DMS79 treated with DMSO at 0.1 percent for 48 hours (cell line): ENCODE data around the gene NDE1.

ENCODE experiments used
- DNase-seq: peaks from one replicate; lab custom pipeline; 2025; lab: John Stamatoyannopoulos, UW

The NDE1 gene

GRCh38 chr16:15739464-15739863 is 89.4 kb downstream of the NDE1 start:
- DNase-seq: no peak

- DNase-seq: no peak
Observed at GRCh38 chr16:15739950-15740349, 89.9 kb downstream of the NDE1 start.

- peak; percentile 61 for DNase-seq
Observed at GRCh38 chr16:15741207-15741871, 91.3 kb downstream of the NDE1 start.

GRCh38 chr16:15742716-15743115 is 92.7 kb downstream of the NDE1 start:
- no peak for DNase-seq

GRCh38 chr16:15743657-15744056 is 93.6 kb downstream of the NDE1 start:
- DNase-seq: no peak

GRCh38 chr16:15746332-15746731 is 96.3 kb downstream of the NDE1 start:
- DNase-seq: no peak

GRCh38 chr16:15747937-15748336 is 97.9 kb downstream of the NDE1 start:
- no peak for DNase-seq

- no peak for DNase-seq
Observed at GRCh38 chr16:15748654-15749053, 98.6 kb downstream of the NDE1 start.

GRCh38 chr16:15749371-15749770 is 99.3 kb downstream of the NDE1 start:
- DNase-seq: no peak

GRCh38 chr16:15749985-15750384 is 99.9 kb downstream of the NDE1 start:
- DNase-seq: no peak

- DNase-seq: no peak
Observed at GRCh38 chr16:15751940-15752339, 101.9 kb downstream of the NDE1 start.

GRCh38 chr16:15752717-15753488 is 102.9 kb downstream of the NDE1 start:
- DNase-seq: no peak

GRCh38 chr16:15754821-15755534 is 104.9 kb downstream of the NDE1 start:
- DNase-seq: no peak

- no peak for DNase-seq
Observed at GRCh38 chr16:15757077-15757386, 107.0 kb downstream of the NDE1 start.

- DNase-seq: no peak
Observed at GRCh38 chr16:15757630-15758251, 107.7 kb downstream of the NDE1 start.

GRCh38 chr16:15759070-15759469 is 109.0 kb downstream of the NDE1 start:
- DNase-seq: no peak

- no peak for DNase-seq
Observed at GRCh38 chr16:15760129-15760528, 110.1 kb downstream of the NDE1 start.

- DNase-seq: no peak
Observed at GRCh38 chr16:15764112-15764511, 114.1 kb downstream of the NDE1 start.

- DNase-seq: no peak
Observed at GRCh38 chr16:15765116-15765515, 115.1 kb downstream of the NDE1 start.

- DNase-seq: peak; percentile 52
Observed at GRCh38 chr16:15765880-15766279, 115.8 kb downstream of the NDE1 start.

GRCh38 chr16:15766918-15767317 is 116.9 kb downstream of the NDE1 start:
- no peak for DNase-seq

GRCh38 chr16:15768201-15768600 is 118.2 kb downstream of the NDE1 start:
- no peak for DNase-seq

GRCh38 chr16:15769239-15769638 is 119.2 kb downstream of the NDE1 start:
- DNase-seq: no peak
